Amniotic stem cell (primary cell): ENCODE measurements around the gene TUBA8.
"Not testable (repeated sequence)": the region's sequence is repeated elsewhere in the genome, so short reads cannot be mapped to it uniquely, and the experiment has no call there.

Source experiments
- DNase-seq: peaks from one replicate; lab custom pipeline; 2025; lab: John Stamatoyannopoulos, UW

Gene TUBA8

DNA sequence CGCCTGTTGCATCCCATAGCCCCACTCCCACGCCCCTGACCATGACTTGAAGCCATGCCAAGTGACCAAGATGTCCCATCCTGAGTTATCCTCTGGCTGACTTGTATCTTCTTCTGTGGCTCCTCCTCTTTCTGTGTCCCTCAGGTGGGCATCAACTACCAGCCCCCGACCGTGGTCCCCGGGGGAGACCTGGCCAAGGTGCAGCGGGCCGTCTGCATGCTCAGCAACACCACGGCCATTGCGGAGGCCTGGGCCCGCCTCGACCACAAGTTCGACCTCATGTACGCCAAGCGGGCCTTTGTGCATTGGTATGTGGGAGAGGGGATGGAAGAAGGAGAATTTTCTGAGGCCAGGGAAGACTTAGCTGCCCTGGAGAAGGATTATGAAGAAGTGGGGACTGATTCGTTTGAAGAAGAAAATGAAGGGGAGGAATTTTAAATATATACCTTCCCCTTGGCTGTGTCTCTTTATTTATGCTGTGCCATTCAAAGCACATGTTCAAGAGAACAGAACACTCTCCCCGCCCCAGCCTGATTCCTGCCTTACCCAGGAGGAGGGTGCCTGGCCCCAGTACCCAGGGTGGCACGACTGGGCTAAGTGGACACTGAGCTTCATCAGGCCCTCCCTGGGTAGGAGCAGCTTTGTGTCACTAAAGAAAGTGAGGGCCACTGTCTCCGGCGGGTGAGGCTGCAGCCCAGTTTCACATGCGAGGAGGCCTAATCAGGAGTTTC is 20.3 kb downstream of the TUBA8 start:
- DNase-seq = no peak

DNA sequence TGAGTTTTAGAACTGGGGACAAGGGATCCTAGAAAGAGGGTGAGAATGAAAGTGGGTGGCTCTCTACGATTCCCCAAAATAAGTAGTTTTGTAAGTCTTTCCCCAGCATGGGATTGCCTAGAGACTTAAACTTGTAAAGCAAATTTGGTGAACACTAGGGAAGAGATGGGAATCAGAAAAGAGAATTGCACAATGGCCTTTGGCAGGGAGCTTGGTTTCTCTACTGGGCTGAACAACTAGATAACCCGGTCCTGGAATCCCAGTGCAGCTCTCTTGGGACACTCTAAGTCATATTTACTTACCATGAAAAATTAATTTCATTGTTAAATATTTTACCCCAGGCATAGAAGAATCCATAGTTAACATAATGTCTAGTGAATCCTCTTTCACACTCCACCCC is 22.8 kb downstream of the TUBA8 start:
- DNase-seq = no peak

DNA sequence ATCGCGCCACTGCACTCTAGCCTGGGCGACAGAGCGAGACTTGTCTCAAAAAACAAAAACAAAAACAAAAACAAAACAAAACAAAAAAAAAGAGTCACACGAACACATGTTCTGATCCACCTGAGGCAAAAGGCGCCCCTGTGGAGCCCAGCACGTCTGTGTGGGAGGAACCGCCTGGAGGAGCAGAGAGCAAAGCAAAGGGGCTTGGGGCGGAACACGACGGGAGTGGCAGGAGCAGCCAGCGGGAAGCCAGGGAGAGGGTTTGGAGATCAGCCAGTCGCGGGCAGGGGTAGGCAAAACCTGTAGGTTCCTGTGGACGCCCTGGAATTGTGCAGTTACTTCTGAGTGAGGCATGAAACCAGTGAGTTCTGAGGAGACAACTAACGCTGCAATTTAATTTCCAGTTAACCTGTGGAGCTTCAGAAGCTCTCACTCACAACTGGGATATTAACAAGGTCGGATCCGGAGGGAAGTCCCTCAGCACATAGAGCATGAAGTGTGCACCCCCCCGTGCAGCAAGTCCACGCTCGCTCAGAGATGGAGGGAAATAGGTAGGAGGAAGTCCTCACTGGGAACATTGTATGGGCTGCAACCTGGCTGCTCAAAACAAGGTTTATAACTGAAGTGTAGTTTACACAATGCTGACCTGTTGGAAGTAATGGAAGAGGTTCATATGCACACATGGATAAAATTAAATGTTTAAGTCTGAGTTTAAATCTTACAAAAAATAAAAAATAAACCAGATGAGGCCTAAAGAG is 26.1 kb downstream of the TUBA8 start:
- DNase-seq = no peak

DNA sequence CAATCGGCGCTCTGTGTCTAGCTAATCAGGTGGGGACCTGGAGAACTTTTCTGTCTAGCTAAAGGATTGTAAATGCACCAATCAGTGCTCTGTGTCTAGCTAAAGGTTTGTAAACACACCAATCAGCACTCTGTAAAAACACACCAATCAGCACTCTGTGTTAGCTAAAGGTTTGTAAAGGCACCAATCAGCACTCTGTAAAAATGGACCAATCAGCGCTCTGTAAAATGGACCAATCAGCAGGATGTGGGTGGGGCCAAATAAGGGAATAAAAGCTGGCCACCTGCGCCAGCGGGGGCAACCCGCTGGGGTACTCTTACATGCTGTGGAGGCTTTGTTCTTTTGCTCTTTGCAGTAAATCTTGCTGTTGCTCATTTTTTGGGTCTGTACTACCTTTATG is 30.4 kb downstream of the TUBA8 start:
- not testable (repeated sequence) for DNase-seq

DNA sequence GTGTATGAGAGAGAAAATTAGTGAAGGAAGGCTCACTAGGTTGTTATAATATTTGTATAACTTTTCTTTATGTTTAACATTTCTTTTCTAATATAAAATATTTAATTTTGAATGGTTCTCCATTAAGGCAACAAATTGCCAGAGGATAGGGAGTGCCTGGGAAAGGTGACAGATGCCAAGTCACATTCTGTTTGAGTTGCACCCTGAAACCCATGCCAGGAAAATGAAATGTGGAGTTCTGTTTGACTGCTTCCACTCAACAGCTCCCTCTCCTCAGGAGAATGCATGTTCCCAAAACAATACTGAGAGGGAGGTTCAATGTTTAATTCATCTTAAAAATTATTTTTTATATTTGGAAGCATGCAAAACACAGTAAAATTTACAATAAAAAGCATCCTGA is 33.5 kb downstream of the TUBA8 start:
- DNase-seq = no peak

DNA sequence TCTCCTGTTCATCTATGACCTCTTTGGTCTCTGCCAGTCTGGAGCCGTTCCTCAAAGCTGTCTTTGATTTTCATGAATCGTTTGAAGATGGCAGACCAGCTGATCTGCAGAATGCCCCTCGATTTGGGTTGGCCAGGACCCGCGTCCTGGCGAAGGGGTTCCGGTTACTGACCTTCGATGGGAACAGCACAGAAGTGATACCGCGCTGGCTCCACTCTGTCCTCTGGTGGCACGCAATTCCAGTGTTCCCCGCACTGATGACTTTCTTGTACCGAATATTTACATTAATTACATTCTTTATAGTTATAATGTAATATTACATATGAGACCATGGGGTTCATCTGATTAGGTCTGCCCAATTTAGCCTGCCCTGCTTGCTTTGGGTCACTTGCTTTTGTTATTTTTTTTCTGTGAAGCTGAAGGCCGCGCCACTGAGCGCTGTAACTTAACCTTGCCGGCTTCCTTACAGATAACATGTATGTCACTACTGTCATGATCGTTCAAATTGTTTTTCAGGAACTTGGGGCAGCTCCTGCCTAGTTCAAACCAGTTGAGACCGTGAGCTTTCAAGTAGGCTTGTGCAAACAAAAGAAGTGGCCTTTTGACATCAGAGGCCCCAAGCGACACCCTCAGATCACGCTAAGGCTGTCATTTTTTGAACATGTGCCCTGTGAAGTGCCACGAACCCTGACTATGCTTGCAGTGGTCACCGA is 35.2 kb downstream of the TUBA8 start:
- no peak for DNase-seq

DNA sequence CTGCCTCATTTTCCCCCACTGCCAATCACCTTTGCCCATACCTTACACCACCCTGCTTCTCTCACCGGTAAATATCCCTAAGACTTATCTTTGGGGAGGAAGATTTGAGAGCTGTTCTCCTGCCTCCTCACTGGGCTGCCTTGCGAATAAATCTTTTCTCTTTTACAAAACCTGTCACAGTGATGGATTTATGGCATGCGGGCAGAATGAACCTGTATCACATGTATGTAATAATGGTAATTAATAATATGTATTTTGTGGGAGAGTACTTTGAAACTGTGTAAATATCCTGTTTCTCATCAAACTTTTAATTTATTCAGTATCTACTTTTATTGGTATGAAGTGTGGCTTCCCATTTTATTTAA is 35.8 kb downstream of the TUBA8 start:
- DNase-seq = no peak

DNA sequence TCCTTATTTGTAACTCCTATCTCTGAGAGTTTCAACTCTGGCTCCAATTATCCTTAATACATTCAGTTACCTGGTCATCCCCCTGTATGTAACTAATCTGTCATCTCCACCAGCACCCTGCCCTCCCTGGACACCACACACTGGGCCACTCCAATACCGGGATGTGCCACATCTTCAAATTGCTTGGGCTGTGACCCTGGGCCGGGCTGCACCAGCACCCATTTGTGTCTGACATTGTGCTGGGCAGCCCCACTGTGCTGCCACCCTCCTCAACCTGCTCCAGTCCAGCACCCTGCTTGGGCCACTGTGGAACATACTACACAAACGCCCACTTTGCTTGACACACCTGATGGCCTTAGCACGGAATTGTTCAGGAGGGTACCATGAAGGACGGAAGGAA is 37.2 kb downstream of the TUBA8 start:
- DNase-seq = no peak

DNA sequence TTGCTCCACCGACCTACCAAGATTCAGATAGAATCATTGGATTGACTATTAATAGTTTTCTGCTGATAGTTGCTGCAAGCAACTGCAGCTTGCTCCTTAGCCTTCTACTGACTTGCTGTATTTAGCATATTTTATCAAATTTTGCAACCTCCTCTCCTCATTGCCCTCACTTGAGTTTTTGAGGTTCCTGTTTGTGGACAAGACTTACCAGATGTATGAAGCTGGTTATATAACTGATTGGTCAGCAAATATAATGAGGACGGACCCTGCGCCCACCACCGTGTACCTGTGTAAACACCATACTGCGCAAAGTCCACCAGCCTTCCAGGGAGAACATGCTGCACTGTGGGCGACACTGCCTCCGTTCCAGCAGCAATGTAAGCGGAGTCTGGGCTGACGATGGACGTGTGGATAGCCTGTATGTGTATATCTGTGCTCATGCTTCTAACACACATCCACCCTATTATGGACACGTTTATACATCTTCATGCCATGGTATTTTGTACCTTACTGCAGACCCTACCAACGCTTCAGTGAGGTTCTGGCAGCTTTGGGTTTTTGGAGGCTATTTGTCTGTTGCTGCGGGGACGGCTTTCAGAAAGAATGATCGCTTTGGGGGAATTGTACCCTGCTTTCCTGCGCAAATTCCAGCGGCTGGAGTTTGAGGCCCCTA is 37.8 kb downstream of the TUBA8 start:
- DNase-seq = no peak

DNA sequence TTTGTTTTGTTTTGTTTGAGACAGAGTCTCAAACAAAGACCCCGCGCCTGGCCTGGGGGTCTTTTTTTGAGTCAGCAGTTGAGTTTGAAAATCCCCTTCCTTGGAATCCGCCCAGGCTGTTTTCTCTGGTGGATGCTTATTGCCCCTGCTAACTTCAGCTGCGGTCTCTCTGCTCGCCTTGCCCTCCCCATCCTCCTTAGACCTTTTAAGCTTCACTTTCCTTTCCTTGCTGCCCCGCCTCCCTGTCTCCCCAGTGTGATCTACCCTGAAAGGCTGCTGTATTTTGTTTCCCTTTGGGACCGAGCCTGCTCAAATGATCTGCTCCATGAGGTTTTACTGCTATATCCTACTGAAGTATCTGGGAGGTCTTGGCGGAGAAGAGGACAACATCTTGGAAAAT is 41.9 kb downstream of the TUBA8 start:
- DNase-seq = no peak

DNA sequence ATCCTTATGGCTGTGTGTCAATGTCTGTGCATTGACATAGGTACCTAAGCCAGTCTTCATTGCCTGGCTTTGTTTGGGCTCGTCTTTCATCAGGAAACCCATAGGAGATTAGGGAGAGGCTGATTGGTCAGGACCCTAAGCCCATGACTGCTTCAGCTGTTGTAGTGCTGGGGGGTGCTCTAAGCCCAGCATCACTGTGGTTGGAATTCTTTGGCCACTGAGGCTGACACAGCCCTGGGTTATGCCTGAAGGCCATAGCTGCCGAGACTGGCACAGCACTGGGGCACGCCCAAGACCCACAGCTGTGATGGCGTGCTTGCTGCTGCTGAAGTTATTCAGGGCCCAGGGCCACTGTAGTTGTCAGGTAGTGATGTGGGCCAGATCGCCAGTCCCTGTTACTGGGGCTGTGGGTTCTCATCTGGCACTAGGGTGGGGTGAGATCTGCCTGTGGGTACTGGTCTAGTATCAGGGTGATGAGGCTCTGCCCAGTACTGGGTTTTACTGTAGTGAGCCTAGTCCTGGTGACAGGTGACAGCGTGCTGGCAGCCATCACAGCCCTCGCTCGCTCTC is 44.3 kb downstream of the TUBA8 start:
- DNase-seq = no peak

DNA sequence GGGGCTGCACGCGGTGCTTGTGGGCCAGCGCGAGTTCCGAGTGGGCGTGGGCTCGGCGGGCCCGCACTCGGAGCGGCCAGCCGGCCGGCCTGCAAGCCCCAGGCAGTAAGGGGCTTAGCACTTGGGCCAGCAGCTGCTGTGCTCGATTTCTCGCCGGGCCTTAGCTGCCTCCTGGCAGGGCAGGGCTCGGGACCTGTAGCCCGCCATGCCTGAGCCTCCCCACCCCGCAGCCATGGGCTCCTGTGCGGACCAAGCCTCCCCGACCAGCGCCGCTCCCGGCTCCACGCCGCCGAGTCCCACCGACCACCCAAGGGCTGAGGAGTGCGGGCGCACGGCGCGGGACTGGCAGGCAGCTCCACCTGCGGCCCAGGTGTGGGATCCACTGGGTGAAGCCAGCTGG is 44.9 kb downstream of the TUBA8 start:
- not testable (repeated sequence) for DNase-seq

DNA sequence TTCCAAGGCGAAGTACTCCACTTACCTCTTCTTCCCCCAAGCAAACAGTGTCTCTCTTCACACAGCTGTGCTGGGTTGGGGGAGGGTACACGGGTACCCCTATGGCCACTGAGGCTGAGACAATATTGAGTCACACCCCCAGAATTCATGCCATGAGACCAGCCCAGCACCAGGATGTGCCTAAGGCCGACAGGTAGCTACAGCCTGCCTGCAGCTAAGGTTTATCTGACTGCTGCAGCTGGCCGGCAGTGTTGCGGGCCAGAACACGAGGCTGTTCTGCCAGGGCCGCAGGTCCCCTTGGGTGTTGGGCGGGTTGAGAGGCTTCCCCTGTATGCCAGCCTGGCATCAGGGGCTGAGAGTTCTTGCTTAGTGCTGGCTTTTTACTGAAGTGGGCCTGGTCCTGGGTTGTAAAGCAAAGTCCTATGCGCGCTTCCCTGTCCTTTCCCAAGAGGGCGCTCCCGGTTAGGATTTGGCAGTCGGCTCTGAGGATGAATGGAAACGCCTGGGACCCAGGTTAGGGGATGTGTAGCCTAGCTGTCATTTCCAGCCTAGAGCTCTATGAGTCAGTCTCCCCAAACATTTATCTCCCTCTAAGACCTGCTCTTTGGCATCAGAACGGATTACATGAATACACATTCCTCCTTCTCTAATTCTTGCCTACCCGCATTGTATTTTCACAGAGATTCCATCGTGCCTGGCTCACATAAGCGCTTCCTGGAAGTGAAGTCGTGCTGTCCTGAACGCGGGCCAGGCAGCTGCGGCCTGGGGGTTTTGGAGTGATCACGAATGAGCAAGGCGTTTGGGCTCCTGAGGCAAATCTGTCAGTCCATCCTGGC is 46.5 kb downstream of the TUBA8 start:
- peak; percentile 97 for DNase-seq

DNA sequence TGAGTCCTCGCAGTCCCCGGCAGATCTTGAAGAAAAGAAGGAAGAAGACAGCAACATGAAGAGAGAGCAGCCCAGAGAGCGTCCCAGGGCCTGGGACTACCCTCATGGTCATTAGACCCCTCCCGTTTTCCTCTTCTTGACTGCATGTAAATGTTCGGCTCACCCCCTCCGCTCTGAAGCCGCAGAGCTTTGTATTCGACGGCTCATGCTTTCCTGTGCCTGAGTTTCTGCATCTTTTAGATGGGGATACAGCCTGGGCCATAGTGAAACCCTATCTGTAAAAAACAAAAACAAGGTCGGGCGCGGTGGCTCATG is 47.1 kb downstream of the TUBA8 start:
- DNase-seq = no peak

DNA sequence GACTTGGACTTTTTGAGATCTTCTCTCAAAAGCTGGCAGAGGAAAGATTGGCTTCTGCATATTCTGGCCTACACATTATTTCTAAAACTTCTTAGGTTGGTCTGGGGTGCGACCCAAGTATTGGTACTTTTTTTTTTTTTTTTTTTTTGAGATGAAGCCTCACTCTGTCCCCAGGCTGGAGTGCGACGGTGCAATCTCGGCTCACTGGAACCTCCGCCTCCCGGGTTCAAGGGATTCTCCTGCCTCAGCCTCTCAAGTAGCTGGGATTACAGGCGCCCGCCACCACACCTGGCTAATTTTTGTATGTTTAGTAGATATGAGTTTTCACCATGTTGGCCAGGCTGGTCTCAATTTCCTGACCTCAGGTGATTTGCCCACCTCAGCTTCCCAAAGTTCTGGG is 50.0 kb downstream of the TUBA8 start:
- DNase-seq = not testable (repeated sequence)

DNA sequence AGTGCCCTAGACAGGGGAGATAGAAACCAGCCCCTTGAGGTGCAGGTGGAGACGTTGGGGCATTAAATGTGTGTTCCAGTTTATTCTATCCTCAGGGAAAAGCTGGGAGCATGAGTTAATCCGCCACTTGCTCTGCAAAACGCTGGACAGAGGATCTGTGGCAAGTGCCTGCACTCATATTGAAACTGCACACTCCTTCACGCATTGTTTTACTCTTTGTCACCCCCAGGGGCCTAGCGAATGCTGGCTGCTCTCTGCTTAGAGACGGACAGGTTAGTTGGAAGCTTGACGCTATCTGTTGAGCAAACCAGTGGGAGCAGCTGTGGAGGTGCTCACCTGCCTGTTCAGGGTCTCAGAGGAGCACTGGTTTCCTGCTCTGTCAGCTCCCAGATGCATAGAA is 53.2 kb downstream of the TUBA8 start:
- DNase-seq = not testable (repeated sequence)

DNA sequence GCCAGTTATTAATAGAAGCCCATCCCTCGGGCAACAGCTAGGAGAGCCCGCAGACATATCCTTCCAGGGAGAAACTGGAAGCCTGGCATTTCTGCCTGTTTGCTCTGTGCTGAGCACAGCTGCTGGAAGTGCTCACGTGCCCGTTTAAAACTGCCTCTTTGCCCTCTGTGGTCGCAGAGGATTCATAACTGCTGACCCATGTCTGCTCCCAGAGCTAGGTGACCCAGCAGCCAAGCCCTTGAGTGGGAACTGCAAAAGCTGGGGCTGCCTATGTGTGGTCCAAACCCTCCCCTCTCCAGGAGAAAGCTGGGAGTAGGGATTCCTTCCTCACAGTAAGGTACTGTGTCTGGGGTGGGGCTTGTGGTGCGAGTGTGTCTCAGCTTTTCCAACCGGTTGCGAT is 54.0 kb downstream of the TUBA8 start:
- DNase-seq = not testable (repeated sequence)

DNA sequence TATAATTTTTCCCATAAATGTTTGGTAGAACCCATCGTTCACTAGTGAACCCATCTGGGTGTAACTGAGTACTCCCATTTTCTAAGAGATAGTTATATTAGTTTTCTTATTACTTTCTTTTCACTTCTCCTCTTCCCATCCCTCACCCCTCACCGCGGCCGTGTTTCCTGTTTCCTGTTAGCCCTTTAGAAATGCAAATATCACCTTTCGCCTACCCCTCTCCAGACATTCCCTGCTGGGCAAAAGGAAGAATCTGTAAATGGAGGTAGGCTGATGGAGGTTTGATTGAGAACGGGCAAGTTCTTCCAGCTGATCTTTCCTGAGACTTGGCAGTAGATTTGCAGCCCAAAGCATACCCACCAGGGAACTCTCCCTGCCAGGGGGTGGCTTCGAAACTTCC is 54.7 kb downstream of the TUBA8 start:
- DNase-seq = not testable (repeated sequence)

DNA sequence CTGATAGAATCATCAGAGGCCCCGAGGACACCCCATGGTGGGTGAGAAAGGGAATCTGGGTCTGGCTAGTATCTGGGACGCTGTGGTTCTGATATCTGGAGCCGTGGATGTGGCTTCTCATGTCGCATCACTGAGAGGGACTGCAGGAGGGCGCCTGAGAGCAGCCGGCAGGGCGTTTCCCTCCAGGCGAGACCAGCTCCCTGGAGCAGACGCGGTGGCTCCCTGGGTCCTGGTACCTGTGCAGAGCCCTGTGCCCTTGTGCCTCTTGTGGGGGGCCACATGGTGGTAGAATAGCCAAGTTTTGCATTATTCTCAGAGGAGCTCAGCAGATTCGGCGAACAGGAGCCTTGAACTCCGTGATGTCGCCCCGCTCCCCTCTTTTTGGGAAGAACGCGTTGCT is 59.7 kb downstream of the TUBA8 start:
- DNase-seq = not testable (repeated sequence)

DNA sequence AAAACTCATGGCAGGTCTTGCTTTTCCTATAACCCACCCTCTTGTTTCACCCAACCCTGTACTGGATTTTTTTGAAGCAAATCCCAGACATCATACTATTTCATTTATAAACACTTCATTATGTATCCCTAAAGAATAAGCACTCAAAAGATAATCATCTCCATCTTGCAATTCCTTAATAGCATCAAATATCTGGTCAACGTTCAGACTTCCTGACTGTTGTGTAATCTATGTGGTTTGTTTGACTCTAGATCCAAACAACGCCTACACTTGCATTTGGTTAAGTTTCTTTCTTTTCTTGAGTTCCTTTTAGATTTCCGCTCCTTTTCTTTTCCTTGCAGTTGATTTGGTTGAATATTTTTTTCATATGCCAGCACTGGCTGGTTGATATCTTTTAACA is 61.6 kb downstream of the TUBA8 start:
- DNase-seq = not testable (repeated sequence)

DNA sequence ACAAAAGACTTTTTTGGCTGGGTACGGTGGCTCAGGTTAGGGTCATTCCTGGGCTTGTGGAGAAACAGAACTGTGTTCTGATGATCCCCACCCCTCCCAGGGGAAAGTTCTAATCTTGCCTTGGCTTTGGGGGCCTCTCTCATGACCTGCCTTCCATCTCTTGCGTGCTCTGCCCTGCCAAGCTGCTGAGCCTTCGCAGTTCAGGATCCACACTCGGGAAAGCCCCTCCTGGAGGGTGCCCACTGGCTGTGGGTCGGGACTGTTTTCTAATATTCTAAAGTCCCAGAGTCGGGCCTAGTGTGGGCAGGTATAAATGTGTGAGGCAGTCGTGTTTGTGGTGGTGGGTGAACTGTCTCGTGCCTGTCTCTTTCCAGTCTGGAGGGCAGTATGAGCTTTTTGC is 62.2 kb downstream of the TUBA8 start:
- not testable (repeated sequence) for DNase-seq
